ENCODE results near the gene PRSS57.
A peak's percentile ranks its signal among the peaks of the same experiment; 100 is the strongest.

The PRSS57 gene

DNA sequence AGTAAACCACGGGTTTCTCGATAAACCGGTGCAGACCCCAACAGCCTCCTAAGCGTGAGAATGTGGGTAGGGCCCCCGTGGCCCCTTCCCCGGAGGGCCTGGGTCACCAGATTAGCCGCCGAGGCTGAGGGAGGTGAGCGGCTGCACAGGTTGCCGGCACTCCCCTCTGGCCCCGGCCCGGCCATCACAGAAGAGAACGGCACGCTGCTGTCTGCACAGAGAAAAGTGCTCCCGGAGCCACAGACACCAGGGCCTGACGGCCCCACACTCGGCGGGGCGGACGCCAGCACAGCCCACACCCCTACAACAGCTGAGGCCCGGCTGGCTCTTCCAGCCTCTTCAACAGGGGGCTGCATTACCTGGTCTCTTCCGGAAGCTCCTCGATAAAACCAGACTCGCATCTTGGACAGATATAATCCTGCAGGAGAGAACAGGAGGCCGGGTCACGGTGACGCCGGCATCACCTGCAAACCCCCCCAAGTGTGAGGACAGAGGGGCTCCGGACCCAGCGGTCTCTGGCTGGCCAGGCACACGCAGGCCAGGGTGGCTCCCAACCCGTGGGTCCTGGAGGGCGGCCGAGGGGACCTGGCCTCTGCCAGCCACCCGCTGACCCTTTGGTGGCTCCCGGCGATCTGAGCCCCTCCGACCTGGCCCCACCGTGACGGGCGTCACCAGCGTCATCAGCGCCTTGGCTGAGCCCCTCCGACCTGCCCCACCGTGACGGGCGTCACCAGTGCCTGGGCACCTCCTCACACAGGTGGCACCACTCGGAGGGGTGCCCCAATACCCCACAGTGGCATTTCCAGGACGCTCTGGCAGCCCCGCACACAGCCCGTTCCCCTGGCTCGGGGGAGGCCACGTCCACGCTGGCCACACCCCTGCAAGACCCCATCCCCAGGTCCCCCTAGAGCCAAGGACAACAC, 42.5 kb downstream of the PRSS57 start:
- no peak for DNase-seq (ENCODE audit: low read depth)

- DNase-seq (ENCODE audit: low read depth) = no peak
Observed at GRCh38 chr19:651991-652390, 43.3 kb downstream of the PRSS57 start.

GRCh38 chr19:651114-651818, 44.0 kb downstream of the PRSS57 start:
- no peak for DNase-seq (ENCODE audit: low read depth)

- no peak for DNase-seq (ENCODE audit: low read depth)
Observed at GRCh38 chr19:650121-650520, 45.1 kb downstream of the PRSS57 start.

DNA sequence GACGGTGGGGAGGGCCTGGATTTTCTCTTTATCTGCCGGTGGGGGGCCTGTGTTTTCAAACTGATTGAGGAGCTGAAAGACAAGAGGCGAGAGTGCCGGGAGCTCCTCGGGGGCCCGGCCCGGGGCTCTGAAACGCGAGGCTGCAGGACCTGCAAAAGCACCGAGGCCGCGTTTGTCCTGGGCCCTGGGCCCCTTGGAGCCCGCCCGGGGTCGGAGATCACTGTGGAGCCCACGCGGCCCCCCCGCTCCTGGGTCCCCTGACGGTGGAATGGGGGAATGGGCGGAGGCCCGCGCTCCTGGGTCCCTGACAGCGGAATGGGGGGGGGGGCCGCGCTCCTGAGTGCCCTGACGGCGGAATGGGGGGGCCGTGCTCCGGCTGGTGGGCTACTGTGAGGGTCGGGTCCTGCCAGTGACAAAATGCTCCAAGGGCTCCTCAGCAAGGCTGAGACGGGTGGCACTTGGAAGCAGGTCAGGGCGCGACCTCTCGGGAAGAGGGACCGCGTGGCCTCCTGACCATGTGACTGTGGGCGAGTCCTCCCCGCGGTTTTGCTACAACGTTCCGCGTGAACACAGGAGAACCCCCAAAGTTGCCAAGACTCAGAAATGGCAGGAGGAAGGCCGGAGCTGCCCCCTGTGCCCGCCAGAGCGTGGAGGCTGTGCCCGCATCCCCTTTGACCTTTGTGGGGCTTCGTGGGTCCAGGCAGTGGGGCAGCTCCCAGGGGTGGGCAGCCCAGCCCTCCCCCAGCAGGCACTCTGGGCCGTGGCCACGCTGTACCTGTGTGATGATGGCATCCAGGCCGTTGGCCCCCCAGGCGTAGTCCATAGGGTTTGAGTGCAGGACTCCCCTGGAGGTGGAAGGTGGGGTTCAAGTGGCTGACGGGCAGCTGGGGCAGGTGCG, 46.1 kb downstream of the PRSS57 start:
- DNase-seq (ENCODE audit: low read depth) = no peak

DNA sequence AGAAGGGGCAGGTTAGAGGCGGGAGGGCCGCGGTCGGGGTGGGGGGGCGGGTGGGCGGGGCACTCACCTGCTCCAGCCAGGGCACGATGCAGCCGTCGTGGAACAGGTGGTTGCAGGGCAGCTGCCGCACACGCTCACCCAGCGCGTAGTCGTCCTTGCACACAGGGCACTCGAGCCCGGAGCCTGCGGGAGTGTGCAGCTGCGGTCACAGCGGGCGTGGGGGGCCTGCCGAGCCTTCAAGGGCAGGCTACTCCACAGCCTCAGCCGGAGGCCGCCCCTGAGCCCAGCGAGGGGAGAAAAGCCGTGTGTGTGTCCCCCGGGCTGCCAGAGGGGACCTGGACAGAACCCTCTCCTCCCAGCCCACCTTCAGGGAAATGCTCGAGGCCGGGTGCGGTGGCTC, 46.9 kb downstream of the PRSS57 start:
- no peak for DNase-seq (ENCODE audit: low read depth)

GRCh38 chr19:647566-648284, 47.5 kb downstream of the PRSS57 start:
- DNase-seq (ENCODE audit: low read depth) = no peak

- no peak for DNase-seq (ENCODE audit: low read depth)
Observed at GRCh38 chr19:646779-647565, 48.3 kb downstream of the PRSS57 start.

GRCh38 chr19:645912-646778, 49.1 kb downstream of the PRSS57 start:
- no peak for DNase-seq (ENCODE audit: low read depth)

- DNase-seq (ENCODE audit: low read depth) = no peak
Observed at GRCh38 chr19:644789-645188, 50.5 kb downstream of the PRSS57 start.

DNA sequence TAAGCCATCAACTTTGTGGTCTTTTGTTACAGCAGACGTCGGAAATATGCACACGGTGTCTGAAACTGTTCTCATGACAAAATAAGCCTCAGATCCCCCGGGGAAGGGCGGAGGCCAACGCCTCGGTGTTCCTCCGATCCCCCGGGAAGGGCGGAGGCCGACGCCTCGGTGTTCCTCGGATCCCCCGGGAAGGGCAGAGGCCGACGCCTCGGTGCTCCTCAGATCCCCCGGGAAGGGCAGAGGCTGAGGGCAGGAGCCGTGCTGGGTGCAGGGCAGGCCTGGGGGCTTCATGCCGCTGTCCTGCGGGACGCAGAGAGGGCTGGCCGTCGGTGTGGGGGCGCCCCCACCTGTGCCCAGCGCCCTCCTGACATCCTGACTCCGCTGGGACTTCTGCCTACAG, 50.9 kb downstream of the PRSS57 start:
- no peak for DNase-seq (ENCODE audit: low read depth)

DNA sequence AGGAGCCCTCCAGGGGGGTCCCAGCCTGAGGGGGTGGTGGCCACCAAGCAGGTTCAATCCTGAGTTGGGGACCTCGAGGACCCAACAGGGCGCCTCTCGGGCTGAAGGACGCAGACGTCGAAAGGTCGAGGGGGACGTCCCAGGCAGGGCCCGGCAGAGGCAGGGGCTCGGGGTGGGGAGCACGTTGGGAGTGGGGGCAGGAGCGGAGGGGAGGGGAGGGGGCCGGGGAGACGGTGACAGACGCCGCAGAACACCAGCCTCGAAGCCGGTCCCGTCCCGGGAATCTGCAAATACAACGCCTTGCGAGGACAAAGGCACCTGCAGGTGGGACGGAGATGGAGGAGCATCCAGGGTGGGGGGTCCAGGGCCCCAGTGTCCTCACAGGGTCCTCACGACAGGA, 51.5 kb downstream of the PRSS57 start:
- DNase-seq (ENCODE audit: low read depth) = no peak

DNA sequence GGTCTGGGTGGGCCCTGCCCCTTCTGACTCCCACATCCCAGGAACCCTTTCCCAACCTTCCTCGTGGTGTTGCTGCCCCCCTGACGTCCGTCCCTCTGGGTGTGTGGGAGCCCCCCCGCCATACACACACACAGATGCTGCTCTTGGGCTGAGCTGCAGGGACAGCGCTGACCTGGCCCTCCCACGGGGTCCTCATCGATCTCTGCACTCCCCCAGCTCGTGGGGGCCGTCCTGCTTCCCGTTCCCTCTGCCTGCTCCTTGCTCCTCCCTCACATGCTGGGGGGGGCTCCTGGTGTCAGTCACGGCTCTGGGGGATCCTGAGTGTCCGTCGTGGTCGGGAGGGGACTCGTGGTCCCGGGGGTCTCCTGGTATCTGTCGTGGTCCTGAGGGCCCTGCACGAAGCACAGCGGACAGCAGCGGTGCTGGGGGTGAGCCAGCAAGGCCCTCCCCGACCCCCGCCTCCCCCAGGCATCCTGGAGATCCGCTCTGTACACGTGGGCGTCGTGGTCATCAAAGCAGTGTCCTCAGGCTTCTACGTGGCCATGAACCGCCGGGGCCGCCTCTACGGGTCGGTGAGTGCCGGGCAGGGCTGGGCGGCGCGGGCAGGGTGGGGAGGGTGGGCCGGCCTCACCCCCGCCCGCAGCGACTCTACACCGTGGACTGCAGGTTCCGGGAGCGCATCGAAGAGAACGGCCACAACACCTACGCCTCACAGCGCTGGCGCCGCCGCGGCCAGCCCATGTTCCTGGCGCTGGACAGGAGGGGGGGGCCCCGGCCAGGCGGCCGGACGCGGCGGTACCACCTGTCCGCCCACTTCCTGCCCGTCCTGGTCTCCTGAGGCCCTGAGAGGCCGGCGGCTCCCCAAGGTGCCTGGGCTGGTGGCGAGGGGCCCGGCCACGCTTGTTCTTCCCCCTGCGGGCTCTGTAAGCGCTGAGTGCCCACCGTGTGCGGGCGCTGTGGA, 52.2 kb downstream of the PRSS57 start:
- DNase-seq (ENCODE audit: low read depth) = no peak

DNA sequence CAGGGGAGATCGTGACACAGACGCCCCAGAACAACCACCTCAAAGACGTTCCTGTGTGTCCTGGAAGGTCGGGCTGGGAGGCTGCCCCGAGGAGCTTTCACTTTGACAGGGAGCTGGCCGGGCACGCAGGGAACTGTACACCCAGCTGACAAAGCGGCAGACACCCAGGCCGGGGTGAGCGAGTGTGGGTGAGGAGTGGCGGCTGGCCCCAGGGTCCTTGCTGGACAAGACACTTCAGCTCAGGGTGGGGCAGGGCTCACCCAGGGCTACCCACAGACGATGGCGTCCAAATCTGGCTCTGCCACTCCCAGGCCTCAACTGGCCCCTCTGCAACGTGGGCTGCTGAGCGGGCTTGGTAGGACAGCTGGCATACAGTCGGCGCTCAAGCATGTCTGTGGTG, 53.5 kb downstream of the PRSS57 start:
- no peak for DNase-seq (ENCODE audit: low read depth)

DNA sequence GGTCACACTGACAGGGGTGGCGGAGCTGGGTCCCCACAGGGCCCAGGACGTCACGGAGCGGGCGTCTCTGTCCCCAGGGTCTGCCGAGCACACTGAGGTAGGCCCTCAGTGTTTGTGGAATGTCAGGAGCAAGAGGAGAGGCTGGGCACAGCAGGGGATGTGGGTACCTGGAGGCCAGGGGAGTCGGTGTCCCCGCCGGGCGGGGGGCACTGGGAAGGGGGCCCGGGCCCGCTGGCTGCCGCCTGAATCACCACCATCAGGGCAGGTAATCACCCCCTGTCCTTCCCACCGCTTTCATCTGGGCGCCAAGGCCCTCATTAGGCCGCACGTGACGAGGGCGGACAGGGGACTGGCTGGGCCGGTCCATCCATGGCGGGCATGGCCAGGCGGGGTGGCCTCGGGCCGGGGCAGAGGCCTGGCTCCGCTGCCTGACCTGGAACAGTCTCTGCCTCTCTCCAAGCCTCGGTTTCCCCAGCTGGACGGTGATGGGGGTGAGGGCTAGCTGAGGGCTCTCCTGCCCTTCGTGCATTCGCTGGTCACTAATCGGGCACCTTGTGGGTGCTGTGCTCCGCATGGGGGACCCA, 54.6 kb downstream of the PRSS57 start:
- DNase-seq (ENCODE audit: low read depth) = no peak

DNA sequence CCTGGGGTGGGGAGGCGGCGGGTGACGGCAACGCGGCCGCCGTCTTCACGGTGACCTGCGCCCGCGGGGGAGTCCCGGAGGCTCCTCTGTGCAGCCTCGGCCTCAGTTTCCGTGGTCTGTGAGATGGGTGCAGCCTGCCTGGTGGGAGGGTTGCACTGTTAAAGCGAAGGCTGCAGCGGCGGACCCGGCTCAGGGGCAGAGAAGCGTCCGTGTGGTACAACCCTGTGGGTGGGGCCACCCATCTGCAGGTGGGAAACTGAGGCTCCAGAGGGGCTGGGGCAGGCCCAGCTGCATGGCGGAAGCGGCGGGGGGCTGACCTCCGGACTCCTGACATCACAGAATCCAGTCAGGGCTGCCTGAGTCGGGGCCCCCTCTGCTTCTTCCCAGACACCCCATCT, 55.1 kb downstream of the PRSS57 start:
- DNase-seq (ENCODE audit: low read depth) = no peak

DNA sequence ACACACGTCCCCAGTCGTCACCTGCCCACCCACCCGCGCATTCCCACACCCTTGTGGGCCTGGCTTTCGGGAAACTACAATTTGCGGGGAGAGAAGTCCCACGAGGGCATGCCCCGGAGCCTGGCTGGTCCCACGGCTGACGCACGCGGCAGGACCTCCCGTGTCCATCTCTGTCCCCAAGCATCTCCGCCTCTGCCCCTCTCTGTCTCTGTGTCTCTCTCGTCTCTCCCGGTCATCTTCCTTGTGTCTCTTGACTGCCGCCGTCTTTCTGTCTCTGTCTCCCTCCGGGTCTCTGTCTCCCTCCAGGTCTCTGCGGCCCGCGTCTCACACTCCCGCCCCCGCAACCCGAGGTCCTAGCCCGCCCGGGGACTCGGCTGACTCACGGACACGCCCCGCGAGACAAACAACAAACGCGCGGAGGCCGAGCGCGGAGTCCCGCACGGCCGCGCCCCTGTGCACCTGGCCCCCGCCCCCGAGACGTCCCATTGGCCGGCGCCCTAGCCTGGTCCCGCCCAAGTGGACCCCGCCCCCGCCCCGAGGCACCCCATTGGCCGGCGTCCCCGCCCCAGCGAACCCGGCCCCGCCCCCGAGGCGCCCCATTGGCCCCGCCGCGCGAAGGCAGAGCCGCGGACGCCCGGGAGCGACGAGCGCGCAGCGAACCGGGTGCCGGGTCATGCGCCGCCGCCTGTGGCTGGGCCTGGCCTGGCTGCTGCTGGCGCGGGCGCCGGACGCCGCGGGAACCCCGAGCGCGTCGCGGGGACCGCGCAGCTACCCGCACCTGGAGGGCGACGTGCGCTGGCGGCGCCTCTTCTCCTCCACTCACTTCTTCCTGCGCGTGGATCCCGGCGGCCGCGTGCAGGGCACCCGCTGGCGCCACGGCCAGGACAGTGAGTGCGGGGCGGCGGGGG, 55.7 kb downstream of the PRSS57 start, which contains the start of gene FGF22:
Gene FGF22, plus strand, starts transcription at position 627 of the 908 bp plus-strand sequence. Its CDS starts 47 bp downstream, at position 674.
- DNase-seq (ENCODE audit: low read depth) = peak; percentile 91
